Motor neuron (in vitro differentiated cells): ENCODE results near the gene AJM1. TPM values are rescaled to one million over a fixed set of nuclear protein-coding genes. Genes with fewer than 3 reads are reported as not detected.
"Not testable (repeated sequence)": the region's sequence is repeated elsewhere in the genome, so short reads cannot be mapped to it uniquely, and the experiment has no call there.

Source experiments
- ATAC-seq, 8 experiments: fragments of 200-7000 bp; cut with Tn5 transposase; replicated peaks in 6 of 8; 2 replicates each; pipeline ENCODE4 v1.8.0; 2021; ENCODE audit warnings: mild to moderate bottlenecking in 8 of 8, moderate library complexity in 8 of 8
- H3K27ac ChIP-seq, 2 donors: fragments of 250-450 bp; sonication (Bioruptor Pico); 2 replicates each; pipeline ENCODE4 v1.9.0; 2021; ENCODE audit warnings: antibody characterized with exemption in 2 of 2, mild to moderate bottlenecking in 2 of 2, moderate library complexity in 1 of 2
- H3K4me1 ChIP-seq, 2 donors: fragments of 250-450 bp; sonication (Bioruptor Pico); replicated peaks in 1 of 2; 2 replicates each; pipeline ENCODE4 v1.6.1; 2021; ENCODE audit warnings: antibody characterized with exemption in 2 of 2, mild to moderate bottlenecking in 2 of 2, moderate library complexity in 1 of 2
- H3K4me3 ChIP-seq, 5 donors: fragments of 250-450 bp; sonication (Bioruptor Pico); 2 replicates each; pipeline ENCODE4 v1.9.0; 2021; ENCODE audit warnings: antibody characterized with exemption in 5 of 5, mild to moderate bottlenecking in 5 of 5, moderate library complexity in 4 of 5
- WGBS, 10 experiments: fragments of 450-650 bp; shearing (Covaris generic); methylation state at CpG; one replicate each; pipeline ENCODE4 v1.0.0; 2022; 5-methylcytosine and 5-hydroxymethylcytosine counted together
- in situ Hi-C, 9 experiments: fragments of 400-800 bp; cut with MboI; loops; one replicate each; pipeline ENCODE4 v1.15.0; 2021; ENCODE audit warnings: low sequenced_read_pairs in 9 of 9, low pct_unique_long_range_greater_than_20kb in 2 of 9; ENCODE audit not compliant: unreplicated experiment in 9 of 9
- total RNA-seq, 8 experiments: library from RNA; unstranded; fragments of 300-600 nt; gene quantifications; 2 replicates each; pipeline versions ENCODE4 v1.2.3 to v1.2.4, GENCODE V29; 2022

The AJM1 gene
- total RNA-seq, 8 experiments from 2014 or later, result 1.2 to 5.5 (median 2.6) TPM

DNA sequence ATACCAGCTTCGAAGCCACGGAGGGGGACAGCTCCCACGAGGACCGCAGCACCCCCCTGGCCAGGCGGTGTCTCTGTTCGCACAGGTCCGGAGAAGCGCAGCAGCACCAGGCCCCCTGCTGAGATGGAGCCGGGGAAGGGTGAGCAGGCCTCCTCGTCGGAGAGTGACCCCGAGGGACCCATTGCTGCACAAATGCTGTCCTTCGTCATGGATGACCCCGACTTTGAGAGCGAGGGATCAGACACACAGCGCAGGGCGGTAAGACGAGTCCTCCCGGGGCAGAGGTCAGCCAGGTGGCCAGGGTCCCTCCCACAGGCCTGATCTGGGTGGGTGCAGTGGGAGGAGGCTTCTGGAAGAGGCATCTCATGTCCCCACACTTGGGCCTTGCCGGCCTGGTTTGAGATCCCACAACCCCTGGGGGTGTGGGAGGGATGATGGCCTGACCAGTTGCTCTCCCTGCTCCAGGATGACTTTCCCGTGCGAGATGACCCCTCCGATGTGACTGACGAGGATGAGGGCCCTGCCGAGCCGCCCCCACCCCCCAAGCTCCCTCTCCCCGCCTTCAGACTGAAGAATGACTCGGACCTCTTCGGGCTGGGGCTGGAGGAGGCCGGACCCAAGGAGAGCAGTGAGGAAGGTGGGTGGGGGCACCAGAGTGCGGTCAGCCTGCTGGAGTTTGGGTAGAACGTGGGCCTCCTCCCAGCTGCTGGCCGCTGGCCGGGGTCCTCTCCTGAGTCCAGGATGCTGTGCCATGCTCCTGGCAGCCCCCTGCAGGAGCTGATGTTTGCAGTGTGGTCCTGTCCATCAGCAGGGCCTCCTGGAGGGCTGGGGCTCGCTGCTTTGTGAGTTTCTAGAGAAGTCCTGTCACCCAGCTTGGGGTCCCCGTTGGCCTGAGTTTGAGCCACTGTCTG, 2.8 kb upstream of the AJM1 start:
- H3K4me1 ChIP-seq, result peaks cover 43 to 48% of the 10 kb centered on the region in 2 donors
- in situ Hi-C loops, result no loop called here
- ATAC-seq, result no peak
- H3K4me3 ChIP-seq, result no peak overlapping the region
- peak overlapping the region in 1 of 2 donors; percentile 42 for H3K27ac ChIP-seq
- 71 to 100% (median 93%) methylated on average over 1 to 15 of the region's 36 CpGs; no CpG with 5 or more reads in 5 of the 10 experiments for WGBS, 10 experiments

DNA sequence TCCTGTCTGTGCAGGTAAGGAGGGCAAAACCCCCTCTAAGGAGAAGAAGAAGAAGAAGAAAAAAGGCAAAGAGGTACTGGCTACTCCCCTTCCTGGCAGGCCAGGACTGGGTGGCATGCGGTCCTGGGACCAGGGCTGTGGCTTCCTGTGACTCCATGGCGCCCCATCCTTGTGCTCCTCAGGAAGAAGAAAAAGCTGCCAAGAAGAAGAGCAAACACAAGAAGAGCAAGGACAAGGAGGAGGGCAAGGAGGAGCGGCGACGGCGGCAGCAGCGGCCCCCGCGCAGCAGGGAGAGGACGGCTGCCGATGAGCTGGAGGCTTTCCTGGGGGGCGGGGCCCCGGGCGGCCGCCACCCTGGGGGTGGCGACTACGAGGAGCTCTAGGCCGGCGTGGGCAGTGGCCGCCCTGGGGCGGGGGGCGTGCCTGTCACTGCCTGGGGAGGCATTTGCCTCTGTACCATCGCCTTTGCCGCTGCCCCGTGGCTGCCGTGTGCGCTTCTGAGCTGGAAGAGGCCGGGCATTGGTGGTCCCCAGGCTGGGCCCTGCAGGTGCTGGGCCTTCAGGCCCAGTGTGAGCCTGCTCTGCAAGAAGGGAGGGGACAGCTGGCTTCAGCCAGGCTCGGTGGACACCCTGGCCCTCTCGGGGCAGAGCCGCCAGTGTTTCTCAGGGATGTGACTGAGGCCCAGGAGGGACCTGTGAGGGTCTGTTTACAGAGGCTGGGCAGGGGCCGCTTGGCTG, 2.0 kb upstream of the AJM1 start:
- 30 to 100% (median 80%) methylated on average over 1 to 6 of the region's 32 CpGs; no CpG with 5 or more reads in 5 of the 10 experiments for WGBS, 10 experiments
- H3K4me3 ChIP-seq, result no peak overlapping the region
- peak in 6 of 8 experiments; percentile 1 to 4 (median 3) for ATAC-seq
- peak overlapping the region; percentile 40 to 42 for H3K27ac ChIP-seq
- in situ Hi-C loops, result no loop called here
- peaks cover 43 to 51% of the 10 kb centered on the region in 2 donors for H3K4me1 ChIP-seq

DNA sequence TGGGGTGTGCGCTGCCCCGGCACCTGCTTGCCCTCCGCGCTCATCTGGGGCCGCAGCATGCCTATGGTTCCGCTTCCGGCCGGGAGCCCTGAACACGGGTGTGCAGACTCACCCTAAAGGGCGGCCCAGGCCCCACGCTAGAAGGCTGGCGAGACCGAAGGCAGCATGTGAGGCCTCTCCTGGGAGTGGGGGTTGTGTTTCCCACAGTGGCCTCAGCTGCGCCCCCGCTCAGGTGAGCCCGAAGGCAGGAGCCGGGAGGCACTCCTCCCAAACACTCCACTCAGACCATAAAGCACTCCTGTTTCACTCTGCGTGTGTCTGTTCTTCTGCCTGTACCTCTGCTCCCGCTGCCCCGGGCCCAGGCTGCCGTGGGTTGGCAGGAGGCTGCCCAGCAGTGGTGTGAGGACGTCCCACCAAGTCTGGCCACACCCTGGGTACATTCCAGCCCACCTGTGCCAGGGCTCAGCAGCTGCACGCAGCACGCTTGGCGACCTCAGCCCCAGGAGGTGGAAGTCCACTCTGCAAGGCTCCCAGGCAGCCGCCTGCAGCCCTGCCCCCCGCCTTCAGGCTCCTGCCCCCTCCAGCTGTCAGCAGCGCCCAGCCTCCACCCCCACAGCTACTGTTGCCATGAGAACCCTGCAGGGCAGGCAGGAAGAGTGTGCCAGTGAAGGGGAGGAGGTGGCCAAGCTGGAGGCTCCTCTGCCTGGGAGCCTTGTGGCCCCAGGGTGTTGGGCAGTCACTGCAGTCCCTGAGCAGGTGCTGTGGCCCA, 1.2 kb upstream of the AJM1 start:
- Histone ChIP-seq H3K4me3 (no peak overlapping the region), H3K27ac (peak overlapping the region; percentile 40 to 42), H3K4me1 (peaks cover 43 to 53% of the 10 kb centered on the region in 2 donors)
- in situ Hi-C loops, result no loop called here
- WGBS, 10 experiments, result 56 to 100% (median 80%) methylated on average over 1 to 12 of the region's 28 CpGs; no CpG with 5 or more reads in 5 of the 10 experiments
- peak in 7 of 8 experiments; percentile 1 to 47 (median 15) for ATAC-seq

DNA sequence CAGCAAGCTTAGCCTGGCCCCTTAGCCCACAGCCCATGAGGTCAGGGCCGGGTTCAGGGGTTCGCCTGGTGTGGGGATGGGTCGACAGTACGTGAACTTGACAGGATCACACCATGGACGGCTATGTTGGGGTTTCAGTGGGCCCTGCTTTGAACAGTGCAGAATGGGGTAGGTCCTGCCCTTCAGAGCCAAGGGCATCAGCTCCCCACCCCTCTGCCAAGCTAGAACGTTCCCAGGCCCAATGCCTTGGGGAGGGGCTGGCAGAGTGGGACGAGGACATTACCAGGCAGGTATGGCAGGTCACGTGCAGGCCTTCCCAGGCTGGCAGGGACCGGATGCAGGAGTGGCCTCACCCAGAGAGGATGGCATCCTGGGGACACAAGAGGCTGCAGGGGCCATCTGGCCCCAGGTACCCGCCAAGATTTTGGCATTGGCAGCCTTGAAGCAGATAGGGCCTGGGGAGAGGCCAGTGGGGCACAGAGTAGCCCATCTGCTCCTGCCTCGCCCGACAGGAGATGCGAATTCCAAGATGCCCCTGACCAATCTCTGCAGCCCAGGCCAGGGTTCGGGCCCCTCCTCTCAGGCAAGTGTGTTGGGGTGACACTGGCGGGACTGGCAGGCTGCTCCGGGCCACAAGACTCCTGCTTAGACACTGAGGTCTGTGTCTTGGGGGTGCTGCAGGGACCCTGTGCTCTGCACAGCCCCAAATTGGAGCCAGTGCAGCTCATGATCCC, 465 bp upstream of the AJM1 start:
- in situ Hi-C loops, result not testable (repeated sequence)
- peak in 2 of 8 experiments; percentile 0 to 3 for ATAC-seq
- Histone ChIP-seq H3K4me1 (peaks cover 48 to 59% of the 10 kb centered on the region in 2 donors), H3K4me3 (peak overlapping the region in 4 of 5 donors; percentile 41 to 72 (median 52)), H3K27ac (peak overlapping the region in 1 of 2 donors; percentile 88)
- whole genome bisulfite sequencing, 10 experiments, result 28 to 46% (median 33%) methylated on average over 1 to 5 of the region's 16 CpGs; no CpG with 5 or more reads in 7 of the 10 experiments

DNA sequence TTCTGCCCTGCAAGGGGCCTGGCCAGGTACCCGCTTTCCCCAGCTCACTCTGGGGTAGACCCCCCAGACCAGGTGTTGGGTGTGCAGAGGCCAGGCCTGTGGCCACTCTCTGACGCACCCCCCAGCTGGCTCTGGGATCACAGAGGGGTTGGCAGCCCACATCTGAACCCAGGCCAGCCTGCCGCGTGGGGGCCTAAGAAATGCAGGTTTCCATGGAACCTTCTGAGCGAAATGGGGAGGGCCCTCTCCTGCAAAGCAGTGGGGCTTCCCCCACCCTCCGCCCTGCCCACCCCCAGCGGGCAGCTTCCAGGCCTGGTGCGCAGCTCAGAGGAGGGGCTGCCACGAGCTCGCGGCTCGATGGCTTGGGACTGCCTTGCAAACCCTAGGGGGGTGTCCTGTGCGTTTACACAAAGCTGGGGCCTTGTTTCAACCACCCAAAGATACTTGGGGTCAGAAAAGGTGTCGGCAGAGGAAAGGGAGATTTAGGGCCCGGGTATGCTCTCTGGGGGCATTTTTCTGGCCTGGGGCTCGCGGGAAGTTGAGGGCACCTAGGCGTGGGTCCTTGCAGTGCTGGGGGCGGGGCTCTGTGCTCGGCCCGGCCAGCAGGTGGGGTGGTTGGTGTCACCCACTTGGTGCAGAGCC, 1.0 kb downstream of the AJM1 start:
- in situ Hi-C loops, result not testable (repeated sequence)
- WGBS, 10 experiments, result no CpG with 5 or more reads among the region's 21 CpGs
- peaks cover 49 to 59% of the 10 kb centered on the region in 2 donors for H3K4me1 ChIP-seq
- peak overlapping the region; percentile 4 to 72 (median 44) for H3K4me3 ChIP-seq
- ATAC-seq, result peak in 2 of 8 experiments; percentile 1 to 2
- peak overlapping the region; percentile 19 to 79 for H3K27ac ChIP-seq

DNA sequence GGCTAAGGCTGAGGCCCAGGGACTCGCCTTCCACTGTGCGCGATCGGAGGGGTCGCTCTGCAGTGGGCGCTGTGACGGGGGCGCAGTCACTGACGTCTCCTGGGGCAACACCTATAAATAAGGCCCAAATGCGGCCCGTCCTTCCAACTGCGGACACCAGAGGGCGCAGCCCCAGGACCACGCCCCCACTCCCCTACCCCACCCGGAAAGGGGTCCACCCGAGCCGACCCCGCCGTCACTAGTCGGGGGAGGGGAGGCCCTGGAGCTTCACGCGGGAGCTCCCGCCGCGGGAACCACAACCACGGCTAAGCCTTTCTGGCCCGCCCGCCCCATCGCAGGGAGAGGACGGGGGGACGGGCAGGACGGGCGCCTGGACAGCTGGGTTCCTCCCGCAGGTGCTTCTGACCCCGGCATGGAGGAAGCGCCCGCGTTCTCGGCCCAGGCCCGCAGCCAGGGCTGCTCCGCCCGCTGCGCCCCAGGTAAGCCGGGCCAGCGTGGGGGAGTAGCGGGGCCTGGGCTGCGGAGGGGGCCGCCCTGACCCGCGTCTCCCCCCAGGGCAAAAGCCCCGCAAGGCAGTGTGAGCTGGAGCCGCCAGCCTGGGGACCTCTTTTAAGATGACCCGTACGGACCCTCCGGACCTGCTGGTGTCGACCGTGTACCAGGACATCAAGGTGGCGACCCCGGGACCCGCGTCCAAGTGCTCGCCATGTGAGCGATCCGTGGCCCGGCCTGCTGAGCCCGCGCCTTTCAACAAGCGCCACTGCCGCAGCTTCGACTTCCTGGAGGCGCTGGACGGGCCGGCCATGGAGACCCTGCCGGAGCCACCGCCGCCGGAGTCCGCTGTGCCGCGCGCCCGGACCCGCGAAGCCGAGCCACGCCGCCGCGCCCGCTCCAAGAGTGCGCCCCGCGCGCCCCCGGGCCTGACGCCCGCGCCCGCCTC, 1.8 kb downstream of the AJM1 start:
- Histone ChIP-seq H3K4me3 (peak overlapping the region; percentile 1 to 72 (median 44)), H3K4me1 (peaks cover 49 to 59% of the 10 kb centered on the region in 2 donors), H3K27ac (peak overlapping the region in 1 of 2 donors; percentile 79)
- 0 to 8% methylated on average over 3 to 5 of the region's 99 CpGs; no CpG with 5 or more reads in 8 of the 10 experiments for WGBS, 10 experiments
- ATAC-seq, result peak in 5 of 8 experiments; percentile 0 to 5 (median 4)
- in situ Hi-C loops, result not testable (repeated sequence)

DNA sequence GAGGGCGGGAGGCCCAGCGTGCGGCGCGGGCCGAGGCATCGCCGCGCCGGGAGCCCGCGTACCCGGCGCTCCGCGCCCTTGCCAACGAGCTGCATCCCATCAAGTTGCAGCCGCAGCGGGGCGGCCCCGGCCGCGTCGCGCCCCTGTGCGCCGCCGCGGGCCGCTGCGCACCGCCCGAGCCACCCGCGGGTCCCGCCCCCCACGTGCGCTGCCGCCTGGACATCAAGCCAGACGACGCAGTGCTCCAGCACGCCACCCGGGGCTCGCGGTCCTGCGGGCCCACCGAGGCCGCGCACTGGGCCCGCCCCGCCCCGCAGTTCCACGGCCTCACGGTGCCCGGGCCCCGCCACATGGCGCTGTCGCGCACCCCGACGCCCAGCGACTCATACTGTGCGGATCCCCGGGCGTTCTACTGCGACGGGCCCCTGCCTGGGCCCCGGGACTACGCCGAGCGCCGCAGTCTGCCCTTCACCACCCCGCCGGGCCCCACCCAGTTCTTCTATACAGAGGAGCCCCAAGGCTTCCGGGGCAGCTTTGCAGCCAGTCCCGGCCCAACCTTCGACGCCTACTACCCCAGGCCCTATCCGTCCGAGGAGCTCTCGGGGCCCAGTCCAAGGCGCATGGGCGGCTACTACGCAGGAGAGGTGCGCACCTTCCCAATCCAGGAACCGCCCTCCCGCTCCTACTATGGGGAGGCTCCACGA, 2.6 kb downstream of the AJM1 start:
- Histone ChIP-seq H3K27ac (no peak overlapping the region), H3K4me1 (peaks cover 43 to 51% of the 10 kb centered on the region in 2 donors), H3K4me3 (peak overlapping the region in 3 of 5 donors; percentile 5 to 72 (median 44))
- in situ Hi-C loops, result no loop called here
- no CpG with 5 or more reads among the region's 88 CpGs for WGBS, 10 experiments
- ATAC-seq, result no peak

DNA sequence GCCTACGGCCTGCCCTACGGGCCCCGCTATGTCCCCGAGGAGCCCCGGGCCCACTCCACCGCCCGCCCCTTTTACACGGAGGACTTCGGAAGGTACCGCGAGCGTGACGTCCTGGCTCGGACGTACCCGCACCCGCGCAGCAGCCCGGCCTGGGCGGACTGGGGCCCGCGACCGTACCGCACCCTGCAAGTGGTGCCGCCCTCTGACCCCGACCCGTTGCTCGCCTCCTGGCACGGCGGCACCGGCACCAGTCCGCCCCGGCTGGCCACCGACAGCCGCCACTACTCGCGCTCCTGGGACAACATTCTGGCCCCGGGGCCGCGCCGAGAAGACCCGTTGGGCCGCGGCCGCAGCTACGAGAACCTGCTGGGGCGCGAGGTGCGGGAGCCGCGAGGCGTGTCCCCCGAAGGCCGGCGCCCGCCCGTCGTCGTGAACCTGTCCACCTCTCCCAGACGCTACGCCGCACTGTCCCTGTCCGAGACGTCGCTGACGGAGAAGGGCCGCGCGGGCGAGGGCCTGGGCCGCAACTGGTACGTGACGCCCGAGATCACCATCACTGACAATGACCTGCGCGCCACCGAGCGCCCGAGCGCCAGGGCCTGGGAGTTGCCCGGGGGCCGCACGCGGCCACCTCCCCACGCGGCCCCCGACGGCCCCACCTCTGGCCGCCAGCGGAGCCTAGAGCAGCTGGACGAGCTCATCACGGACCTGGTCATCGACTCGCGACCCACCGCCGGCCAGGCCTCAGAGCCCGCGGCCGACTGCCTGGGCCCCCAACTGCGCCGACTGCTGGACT, 3.4 kb downstream of the AJM1 start:
- in situ Hi-C loops, result no loop called here
- ATAC-seq, result no peak
- WGBS, 10 experiments, result 65 to 100% methylated on average over 5 to 16 of the region's 102 CpGs; no CpG with 5 or more reads in 8 of the 10 experiments
- Histone ChIP-seq H3K27ac (no peak overlapping the region), H3K4me1 (peaks cover 42 to 50% of the 10 kb centered on the region in 2 donors), H3K4me3 (peak overlapping the region in 4 of 5 donors; percentile 55 to 94 (median 74))

DNA sequence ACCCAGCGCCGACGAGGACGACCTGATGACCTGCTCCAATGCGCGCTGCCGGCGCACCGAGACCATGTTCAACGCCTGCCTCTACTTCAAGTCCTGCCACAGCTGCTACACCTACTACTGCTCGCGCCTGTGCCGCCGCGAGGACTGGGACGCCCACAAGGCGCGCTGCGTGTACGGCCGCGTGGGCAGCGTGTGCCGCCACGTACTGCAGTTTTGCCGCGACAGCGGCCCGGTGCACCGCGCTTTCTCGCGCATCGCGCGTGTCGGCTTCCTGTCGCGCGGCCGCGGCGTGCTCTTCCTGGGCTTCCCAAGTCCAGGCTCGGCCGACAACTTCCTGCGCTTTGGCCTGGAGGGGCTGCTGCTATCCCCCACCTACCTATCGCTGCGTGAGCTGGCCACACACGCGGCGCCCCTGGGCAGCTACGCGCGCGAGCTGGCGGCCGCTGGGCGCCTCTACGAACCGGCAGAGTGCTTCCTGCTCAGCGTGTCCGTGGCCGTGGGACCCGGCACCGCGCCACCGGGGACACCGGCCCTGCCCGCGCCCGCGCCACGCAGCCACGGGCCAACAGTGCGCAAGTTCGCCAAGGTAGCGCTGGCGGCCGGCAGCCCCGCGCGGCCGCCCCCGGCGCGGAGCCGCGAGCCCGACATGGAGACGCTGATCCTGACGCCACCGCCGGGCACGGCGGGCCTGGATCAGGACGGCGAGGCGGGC, 4.3 kb downstream of the AJM1 start:
- in situ Hi-C loops, result no loop called here
- no peak for ATAC-seq
- WGBS, 10 experiments, result 0 to 84% (median 10%) methylated on average over 1 to 7 of the region's 98 CpGs; no CpG with 5 or more reads in 5 of the 10 experiments
- Histone ChIP-seq H3K4me3 (peak overlapping the region in 4 of 5 donors; percentile 55 to 94 (median 74)), H3K27ac (peak overlapping the region; percentile 94 to 95), H3K4me1 (peaks cover 37 to 47% of the 10 kb centered on the region in 2 donors)
